ENCODE measurements around the gene DUSP3. TPM values are rescaled to one million over a fixed set of nuclear protein-coding genes. Genes with fewer than 3 reads are reported as not detected.

Gene DUSP3
- total and polyA plus RNA-seq, 2 donors (not counting 1 experiment from before 2014, with no cell fraction given), result 8.9 to 18.2 TPM

DNA sequence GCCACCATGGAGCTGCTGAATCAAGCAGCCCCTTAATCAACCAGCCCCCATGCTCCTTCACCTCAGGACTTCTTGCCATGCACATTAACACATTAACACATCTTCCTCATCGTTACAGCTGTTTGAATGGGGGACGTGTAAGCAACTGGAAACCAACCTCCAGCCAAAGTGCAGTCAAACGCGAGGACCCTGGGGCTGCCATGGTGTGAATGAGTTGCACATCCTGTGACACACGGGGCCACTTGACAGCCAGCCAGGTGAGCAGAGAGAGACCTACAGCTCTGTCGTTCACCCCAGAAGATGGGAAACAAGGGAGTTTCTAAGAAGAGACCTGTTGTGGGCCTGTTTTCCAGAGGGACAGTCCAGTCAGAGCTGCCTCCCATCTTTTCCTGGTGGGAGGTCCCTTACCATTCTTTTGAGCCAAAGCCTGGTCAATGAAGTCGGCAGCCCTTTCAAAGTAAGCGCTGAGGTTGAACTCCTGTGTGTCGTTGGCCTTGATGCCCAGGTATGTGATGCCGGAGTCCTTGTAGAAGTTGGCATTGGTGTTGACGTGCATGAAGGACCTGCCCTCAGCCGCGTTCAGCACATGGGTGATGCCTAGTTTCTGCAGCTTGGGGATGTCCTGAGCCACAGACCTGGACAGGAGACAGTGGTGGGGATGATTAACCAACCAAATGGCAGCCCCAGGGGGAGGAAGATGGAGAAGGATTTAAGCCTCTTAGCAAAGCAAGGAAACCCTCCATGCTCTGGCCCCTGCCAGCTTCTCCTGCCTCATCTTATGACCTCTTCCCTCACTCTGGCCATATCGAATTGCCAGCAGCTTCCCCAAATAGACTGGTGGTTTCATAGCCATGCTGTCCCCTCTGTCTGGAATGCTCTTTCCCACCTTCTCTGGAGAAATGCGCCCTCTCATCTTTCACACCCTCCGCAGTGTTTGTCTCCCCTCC lies 4.2 kb downstream of the DUSP3 start:
- Mint-ChIP-seq H3K27ac (no peak overlapping the region), H3K9me3 (ENCODE audit: insufficient read depth) (no peaks in the 10 kb centered on the region), H3K27me3 (no peaks in the 10 kb centered on the region), H3K4me3 (no peak overlapping the region), H3K4me1 (peaks cover 34% of the 10 kb centered on the region)
- CTCF ChIA-PET, result interaction anchor here (1.8 kb wide), 1 partner anchor 9 kb away, joined by 9 read pairs; no protein-coding TSS in a partner anchor
- 97% methylated on average over 14 of the region's 16 CpGs for WGBS (ENCODE audit: insufficient coverage)
- Histone ChIP-seq H3K36me3 (replicated peaks in 1 of 2; ENCODE audit: control extremely low read depth in 1 of 2, control insufficient read depth in 1 of 2, extremely low read depth in 1 of 2, insufficient read depth in 2 of 2, low read length in 1 of 2) (peaks cover 0 to 7% of the 10 kb centered on the region in 2 experiments), H3K27ac (ENCODE audit: low read length in 2 of 2) (no peak overlapping the region), H3K4me1 (ENCODE audit: control insufficient read depth in 2 of 2, insufficient read depth in 2 of 2, low read length in 2 of 2) (peaks cover 25 to 35% of the 10 kb centered on the region in 2 donors), H3K9me3 (ENCODE audit: control extremely low read depth in 1 of 3, control insufficient read depth in 2 of 3, insufficient read depth in 1 of 3, low read length in 2 of 3) (peaks cover 0 to 3% (median 0%) of the 10 kb centered on the region in 3 donors), H2AFZ (ENCODE audit: insufficient read depth, low read depth, low read length, poor library complexity, severe bottlenecking) (no peak overlapping the region), H4K20me1 (ENCODE audit: control insufficient read depth, insufficient read depth, low read length, poor library complexity, severe bottlenecking) (no peaks in the 10 kb centered on the region), H3K79me2 (ENCODE audit: control insufficient read depth, insufficient read depth, low read length) (peaks cover 3% of the 10 kb centered on the region), H3K27me3 (replicated peaks in 1 of 4; ENCODE audit: control extremely low read depth in 1 of 4, control insufficient read depth in 3 of 4, insufficient read depth in 4 of 4, low read length in 3 of 4) (peaks cover 0 to 4% (median 1%) of the 10 kb centered on the region in 4 experiments), H3K4me2 (replicated peaks; ENCODE audit: low read depth, low read length, poor library complexity, severe bottlenecking) (no peak overlapping the region), H3K4me3 (ENCODE audit: control extremely low read depth in 1 of 5, extremely low read depth in 1 of 5, insufficient read depth in 1 of 5, low read depth in 2 of 5, low read length in 4 of 5) (no peak overlapping the region), H3K9ac (ENCODE audit: low read length) (no peak overlapping the region)
- POLR2A ChIA-PET, result no interaction called here
- DNase-seq (no peak), ATAC-seq (ENCODE audit: low read depth) (no peak)
- TF ChIP-seq, protein P1, sequence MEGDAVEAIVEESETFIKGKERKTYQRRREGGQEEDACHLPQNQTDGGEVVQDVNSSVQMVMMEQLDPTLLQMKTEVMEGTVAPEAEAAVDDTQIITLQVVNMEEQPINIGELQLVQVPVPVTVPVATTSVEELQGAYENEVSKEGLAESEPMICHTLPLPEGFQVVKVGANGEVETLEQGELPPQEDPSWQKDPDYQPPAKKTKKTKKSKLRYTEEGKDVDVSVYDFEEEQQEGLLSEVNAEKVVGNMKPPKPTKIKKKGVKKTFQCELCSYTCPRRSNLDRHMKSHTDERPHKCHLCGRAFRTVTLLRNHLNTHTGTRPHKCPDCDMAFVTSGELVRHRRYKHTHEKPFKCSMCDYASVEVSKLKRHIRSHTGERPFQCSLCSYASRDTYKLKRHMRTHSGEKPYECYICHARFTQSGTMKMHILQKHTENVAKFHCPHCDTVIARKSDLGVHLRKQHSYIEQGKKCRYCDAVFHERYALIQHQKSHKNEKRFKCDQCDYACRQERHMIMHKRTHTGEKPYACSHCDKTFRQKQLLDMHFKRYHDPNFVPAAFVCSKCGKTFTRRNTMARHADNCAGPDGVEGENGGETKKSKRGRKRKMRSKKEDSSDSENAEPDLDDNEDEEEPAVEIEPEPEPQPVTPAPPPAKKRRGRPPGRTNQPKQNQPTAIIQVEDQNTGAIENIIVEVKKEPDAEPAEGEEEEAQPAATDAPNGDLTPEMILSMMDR (IDR thresholded peaks at IDR 0.05), result no peak
- TF ChIP-seq EZH2 (IDR thresholded peaks at IDR 0.05; ENCODE audit: borderline replicate concordance, insufficient read depth, low read depth, low read length, poor library complexity, severe bottlenecking), result no peak
- intact Hi-C loops (cut with micrococcal nuclease), result no loop called here
